HL-60 (cell line): ENCODE results near the gene TRAK2.

Experiments
- DNase-seq, 2 experiments: peaks; one replicate each; pipeline ENCODE4 v3.0.0-alpha.2; 2010 to 2020; ENCODE audit warnings: low read depth in 1 of 2, low spot score in 1 of 2
- H3K27ac ChIP-seq: fragments of 250-450 bp; sonication (Bioruptor Pico); replicated peaks from 2 replicates; pipeline ENCODE4 v1.5.1; 2020; ENCODE audit warnings: mild to moderate bottlenecking, moderate library complexity
- H3K27me3 ChIP-seq: fragments of 250-450 bp; sonication (Bioruptor Pico); 2 replicates; pipeline ENCODE4 v1.5.1; 2021; ENCODE audit warnings: mild to moderate bottlenecking, moderate library complexity; ENCODE audit not compliant: insufficient read depth, poor library complexity, severe bottlenecking
- H3K4me3 ChIP-seq: replicated peaks from 2 replicates; pipeline ENCODE4 v1.5.1; 2011; ENCODE audit warnings: mild to moderate bottlenecking, control low read depth, low read length; ENCODE audit not compliant: insufficient read depth
- CTCF ChIP-seq: IDR thresholded peaks from one replicate; pipeline ENCODE4 v1.5.1; 2011; ENCODE audit warnings: low read length, control low read depth, inconsistent platforms; ENCODE audit not compliant: insufficient read depth
- GABPA ChIP-seq: IDR thresholded peaks from 2 replicates; pipeline ENCODE4 v1.6.1; 2012; ENCODE audit warnings: low read depth
- POLR2AphosphoS5 ChIP-seq: IDR thresholded peaks from 2 replicates; pipeline ENCODE4 v1.6.1; 2012; ENCODE audit warnings: low read depth
- REST ChIP-seq: IDR thresholded peaks from 2 replicates; pipeline ENCODE4 v1.6.1; 2012; ENCODE audit warnings: low read depth; ENCODE audit not compliant: insufficient replicate concordance
- SPI1 ChIP-seq: IDR thresholded peaks from 2 replicates; pipeline ENCODE4 v1.6.1; 2012; ENCODE audit warnings: low read depth, mild to moderate bottlenecking, borderline replicate concordance

Gene TRAK2

GRCh38 chr2:201419057-201419635, 32.1 kb downstream of the TRAK2 start:
- Histone ChIP-seq H3K27ac (no peak overlapping the region), H3K27me3 (no peaks in the 10 kb centered on the region), H3K4me3 (no peak overlapping the region)
- no peak for DNase-seq
- no peak for TF ChIP-seq SPI1
- no peak for TF ChIP-seq POLR2AphosphoS5
- TF ChIP-seq CTCF = no peak
- no peak for TF ChIP-seq REST
- no peak for TF ChIP-seq GABPA

- TF ChIP-seq SPI1 = no peak
- TF ChIP-seq POLR2AphosphoS5 = no peak
- TF ChIP-seq REST = no peak
- TF ChIP-seq CTCF = no peak
- no peak for TF ChIP-seq GABPA
- no peak overlapping the region for H3K4me3 ChIP-seq
- H3K27ac ChIP-seq = no peak overlapping the region
- no peaks in the 10 kb centered on the region for H3K27me3 ChIP-seq
- DNase-seq = no peak
Observed at GRCh38 chr2:201415149-201415548, 36.1 kb downstream of the TRAK2 start.

GRCh38 chr2:201414099-201415023, 36.9 kb downstream of the TRAK2 start:
- Histone ChIP-seq H3K27ac (no peak overlapping the region), H3K4me3 (no peak overlapping the region), H3K27me3 (no peaks in the 10 kb centered on the region)
- TF ChIP-seq REST (no peak), GABPA (no peak), CTCF (no peak), POLR2AphosphoS5 (no peak), SPI1 (no peak)
- no peak for DNase-seq
